Left ventricle myocardium inferior (tissue), 1 donor: ENCODE data around the gene TGM2. TPM values are rescaled to one million over a fixed set of nuclear protein-coding genes. Genes with fewer than 3 reads are reported as not detected.

ENCODE experiments used
- DNase-seq: peaks from one replicate; pipeline ENCODE4 v3.0.0-alpha.2; 2020
- H3K27ac ChIP-seq: fragments of 200-600 bp; replicated peaks from 2 replicates; pipeline ENCODE4 v1.8.0; 2021
- H3K27me3 ChIP-seq: fragments of 200-600 bp; 2 replicates; pipeline ENCODE4 v1.8.0; 2021; ENCODE audit warnings: low read depth
- H3K36me3 ChIP-seq: fragments of 200-600 bp; 2 replicates; pipeline ENCODE4 v1.8.0; 2021
- H3K4me1 ChIP-seq: fragments of 200-600 bp; 2 replicates; pipeline ENCODE4 v1.8.0; 2021
- H3K4me3 ChIP-seq: fragments of 200-600 bp; 2 replicates; pipeline ENCODE4 v1.8.0; 2021; ENCODE audit warnings: mild to moderate bottlenecking, moderate library complexity
- H3K9me3 ChIP-seq: fragments of 200-600 bp; replicated peaks from 2 replicates; pipeline ENCODE4 v1.8.0; 2021
- intact Hi-C: fragments of 100-400 bp; cut with micrococcal nuclease; formaldehyde crosslinking; loops from one replicate; pipeline ENCODE4 v1.11.0; 2022
- total RNA-seq: library from RNA; stranded (reverse); fragmentation: NEBNext Ultra II Directional; extraction: Animal tissue kit (Norgen Biotek cat#: 25700); gene quantifications from one replicate; pipeline ENCODE4 v1.2.1, GENCODE V29; 2021
- TF ChIP-seq, protein P1 (sequence below): fragments of 200-600 bp; IDR thresholded peaks from 2 replicates; pipeline ENCODE4 v1.8.0; 2021; ENCODE audit warnings: antibody characterized with exemption, mild to moderate bottlenecking, borderline replicate concordance
- donor health status: DM: no; HTN: yes; CAD: no; lungs with severe emphysema.

TGM2 gene
- total RNA-seq, 1 donor from 2014 or later, result 846 TPM

DNA sequence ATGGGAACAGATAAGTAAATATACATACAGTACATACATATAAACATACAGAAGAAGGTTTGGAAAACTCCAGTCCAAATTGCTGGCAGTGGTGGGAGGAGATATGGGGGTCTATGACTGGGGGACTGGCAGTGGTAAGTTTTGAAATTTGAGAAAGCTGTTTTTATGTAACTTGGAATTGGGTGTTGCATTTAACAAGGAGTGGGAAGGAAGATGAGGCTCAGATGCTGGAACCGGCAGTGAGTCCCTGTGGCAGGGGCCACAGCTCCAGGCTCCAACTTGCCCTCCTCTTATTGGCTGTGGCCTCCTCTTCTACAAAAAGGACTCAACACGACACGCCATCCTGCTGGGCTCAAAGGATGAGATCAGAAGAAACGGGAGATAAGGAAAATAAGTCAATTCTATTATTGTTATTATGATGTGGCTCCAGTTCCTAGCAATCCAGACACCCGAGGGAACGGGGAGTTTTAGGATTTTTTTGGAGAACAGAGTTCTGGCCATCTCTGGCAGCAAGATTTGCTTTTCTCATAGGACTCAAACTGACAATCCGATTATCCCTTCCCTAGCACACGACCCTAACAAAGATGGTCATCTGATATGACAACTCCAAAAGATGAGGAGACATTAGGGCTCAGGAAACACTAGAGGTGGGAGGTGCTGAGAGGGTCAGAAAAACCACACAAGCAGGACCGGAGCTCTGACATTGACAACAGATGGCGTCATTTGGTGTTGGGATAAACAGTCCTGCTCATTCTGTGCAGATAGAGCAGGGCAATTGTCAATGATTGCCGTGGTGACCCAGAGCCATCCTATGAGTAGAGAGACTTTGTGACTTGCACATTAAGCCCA lies 6.0 kb upstream of the TGM2 start:
- Histone ChIP-seq H3K9me3 (no peaks in the 10 kb centered on the region), H3K4me1 (peaks cover 26% of the 10 kb centered on the region), H3K4me3 (no peak overlapping the region), H3K36me3 (no peaks in the 10 kb centered on the region), H3K27me3 (no peaks in the 10 kb centered on the region), H3K27ac (peak overlapping the region; percentile 66)
- TF ChIP-seq, protein P1, sequence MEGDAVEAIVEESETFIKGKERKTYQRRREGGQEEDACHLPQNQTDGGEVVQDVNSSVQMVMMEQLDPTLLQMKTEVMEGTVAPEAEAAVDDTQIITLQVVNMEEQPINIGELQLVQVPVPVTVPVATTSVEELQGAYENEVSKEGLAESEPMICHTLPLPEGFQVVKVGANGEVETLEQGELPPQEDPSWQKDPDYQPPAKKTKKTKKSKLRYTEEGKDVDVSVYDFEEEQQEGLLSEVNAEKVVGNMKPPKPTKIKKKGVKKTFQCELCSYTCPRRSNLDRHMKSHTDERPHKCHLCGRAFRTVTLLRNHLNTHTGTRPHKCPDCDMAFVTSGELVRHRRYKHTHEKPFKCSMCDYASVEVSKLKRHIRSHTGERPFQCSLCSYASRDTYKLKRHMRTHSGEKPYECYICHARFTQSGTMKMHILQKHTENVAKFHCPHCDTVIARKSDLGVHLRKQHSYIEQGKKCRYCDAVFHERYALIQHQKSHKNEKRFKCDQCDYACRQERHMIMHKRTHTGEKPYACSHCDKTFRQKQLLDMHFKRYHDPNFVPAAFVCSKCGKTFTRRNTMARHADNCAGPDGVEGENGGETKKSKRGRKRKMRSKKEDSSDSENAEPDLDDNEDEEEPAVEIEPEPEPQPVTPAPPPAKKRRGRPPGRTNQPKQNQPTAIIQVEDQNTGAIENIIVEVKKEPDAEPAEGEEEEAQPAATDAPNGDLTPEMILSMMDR, result no peak
- intact Hi-C loops, result no loop called here
- peak; percentile 42 for DNase-seq

DNA sequence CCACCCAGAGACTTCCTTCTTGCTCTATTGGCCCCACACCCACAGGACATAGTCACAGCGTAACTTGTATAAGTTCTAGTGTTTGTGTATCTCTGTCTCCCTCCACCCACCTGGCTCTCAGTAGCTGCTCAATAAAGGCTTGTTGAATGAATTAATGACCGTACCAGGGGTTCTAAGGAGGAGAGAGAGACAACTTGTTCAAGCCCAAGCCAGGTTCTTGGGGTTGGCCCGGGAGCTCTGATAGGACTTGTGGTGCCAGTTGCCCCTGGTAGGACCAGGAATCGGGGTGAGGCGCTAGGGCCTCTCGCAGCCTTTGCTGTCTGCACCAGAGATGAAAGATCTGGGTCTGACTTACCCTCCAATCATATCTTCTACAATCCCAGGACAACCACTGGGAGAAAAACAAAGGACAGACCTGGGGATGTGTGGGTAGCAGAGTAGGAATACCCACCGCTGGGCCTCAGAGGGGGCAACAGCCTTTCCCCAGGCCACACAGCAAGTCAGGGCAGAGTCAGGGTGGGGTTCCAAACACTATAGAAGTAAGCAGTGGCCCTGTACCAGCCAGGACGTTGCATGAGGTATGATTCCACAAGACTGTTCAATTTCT lies 5.3 kb upstream of the TGM2 start:
- H3K27me3 ChIP-seq, result no peaks in the 10 kb centered on the region

DNA sequence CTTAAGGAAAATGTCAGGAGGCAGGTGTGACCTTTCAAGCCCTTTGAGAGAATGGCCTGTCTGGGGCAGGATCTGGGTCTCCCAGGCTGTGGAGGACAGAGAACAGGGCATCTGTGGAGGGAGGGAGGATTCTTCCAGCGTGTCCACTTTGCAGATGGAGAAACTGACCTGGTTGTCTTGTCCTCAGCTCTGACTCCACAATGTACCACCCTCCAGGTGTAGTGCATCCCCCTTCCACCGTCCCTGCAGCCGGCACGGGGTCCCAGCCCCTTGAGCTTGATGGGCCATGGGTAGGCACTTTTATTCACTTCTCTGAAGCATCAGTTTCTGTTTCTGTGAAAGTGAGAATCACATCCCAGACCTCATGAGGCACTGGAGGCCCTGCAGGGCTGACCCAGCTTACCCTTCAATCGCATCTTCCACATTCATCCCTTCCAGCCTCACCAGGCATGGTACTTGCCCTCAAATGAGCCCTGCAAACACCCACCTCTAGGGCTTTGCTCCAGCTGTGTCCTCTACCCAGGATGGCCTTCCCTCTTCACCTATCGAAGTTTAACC lies 4.6 kb upstream of the TGM2 start:
- no peaks in the 10 kb centered on the region for H3K9me3 ChIP-seq
- TF ChIP-seq, protein P1, result no peak
- no peaks in the 10 kb centered on the region for H3K36me3 ChIP-seq
- H3K4me1 ChIP-seq, result peaks cover 31% of the 10 kb centered on the region
- peak overlapping the region; percentile 66 for H3K27ac ChIP-seq
- intact Hi-C loops, result loop anchor here (5.0 kb wide), 2 partner anchors 97 to 112 kb away; no protein-coding TSS in a partner anchor
- H3K4me3 ChIP-seq, result no peak overlapping the region
- H3K27me3 ChIP-seq, result no peaks in the 10 kb centered on the region
- no peak for DNase-seq

More for the DNA sequence above, 5.3 kb upstream of the TGM2 start:
- no peak for DNase-seq
- Histone ChIP-seq H3K27ac (peak overlapping the region; percentile 66), H3K4me3 (no peak overlapping the region), H3K4me1 (peaks cover 26% of the 10 kb centered on the region), H3K9me3 (no peaks in the 10 kb centered on the region), H3K36me3 (no peaks in the 10 kb centered on the region)
- intact Hi-C loops, result no loop called here
- TF ChIP-seq, protein P1, result no peak

DNA sequence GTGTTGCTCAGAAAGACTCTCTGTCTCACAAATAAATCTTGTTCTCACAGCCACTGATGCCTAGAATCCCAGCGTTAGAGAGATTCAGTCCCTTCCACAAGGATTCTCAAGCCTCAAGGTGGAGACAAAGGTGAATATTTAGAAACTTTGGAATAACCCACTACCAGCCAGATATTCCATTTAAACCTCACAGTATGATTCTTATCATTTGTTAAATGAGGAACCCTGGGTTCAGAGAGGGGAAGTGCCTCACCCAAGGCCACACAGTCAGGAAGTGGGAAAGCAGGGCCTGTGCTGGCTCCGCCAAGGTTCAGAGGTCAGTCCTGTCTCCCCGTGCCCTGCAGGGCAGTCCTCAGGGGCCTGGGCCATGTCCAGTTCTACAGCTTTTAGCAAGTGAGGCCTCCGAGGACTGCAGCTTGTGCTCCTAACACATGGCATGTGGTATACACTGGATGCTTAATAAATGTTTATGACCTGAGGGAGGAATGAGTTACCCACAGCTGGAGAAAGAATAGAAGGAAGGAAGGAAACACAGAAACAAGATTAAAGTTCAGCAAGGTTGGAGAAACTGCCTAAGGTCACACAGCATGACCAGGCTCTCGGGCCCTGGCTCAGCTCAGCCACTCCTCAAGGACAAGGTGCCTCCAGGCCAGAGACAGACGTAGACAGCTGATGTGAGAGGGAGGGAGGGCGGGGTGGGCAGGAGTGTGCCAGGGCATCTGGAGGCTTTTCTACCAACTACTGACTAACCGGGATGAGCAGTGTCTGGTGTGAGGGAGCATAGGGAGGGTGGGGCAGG lies 3.9 kb upstream of the TGM2 start:
- Histone ChIP-seq H3K4me3 (no peak overlapping the region), H3K27ac (peak overlapping the region; percentile 66), H3K27me3 (no peaks in the 10 kb centered on the region), H3K4me1 (peaks cover 39% of the 10 kb centered on the region), H3K36me3 (no peaks in the 10 kb centered on the region), H3K9me3 (no peaks in the 10 kb centered on the region)
- TF ChIP-seq, protein P1, result no peak
- no peak for DNase-seq
- intact Hi-C loops, result loop anchor here (5.0 kb wide), 2 partner anchors 97 to 112 kb away; no protein-coding TSS in a partner anchor
